Endothelial cell of hepatic sinusoid (primary cell): ENCODE measurements around the gene CNTN5.

Experiments
- in situ Hi-C: cut with HindIII; loops from 2 replicates; pipeline ENCODE4 v1.10.0; 2017; ENCODE audit warnings: low sequenced_read_pairs

The CNTN5 gene

GRCh38 chr11:99865951-99866350, 845.2 kb downstream of the CNTN5 start:
- in situ Hi-C loops = no loop called here

GRCh38 chr11:99881610-99882009, 860.9 kb downstream of the CNTN5 start:
- in situ Hi-C loops = no loop called here

- in situ Hi-C loops = no loop called here
Measured at GRCh38 chr11:99884750-99885149, 864.0 kb downstream of the CNTN5 start.

GRCh38 chr11:99887481-99887880, 866.7 kb downstream of the CNTN5 start:
- in situ Hi-C loops = no loop called here

- in situ Hi-C loops = no loop called here
Measured at GRCh38 chr11:99893811-99894210, 873.1 kb downstream of the CNTN5 start.

- in situ Hi-C loops = no loop called here
Measured at GRCh38 chr11:99901175-99901574, 880.4 kb downstream of the CNTN5 start.

GRCh38 chr11:99911116-99911515, 890.4 kb downstream of the CNTN5 start:
- in situ Hi-C loops = no loop called here

GRCh38 chr11:99916078-99916477, 895.3 kb downstream of the CNTN5 start:
- in situ Hi-C loops = no loop called here

GRCh38 chr11:99918761-99919160, 898.0 kb downstream of the CNTN5 start:
- in situ Hi-C loops = no loop called here

- in situ Hi-C loops = loop anchor here (5.0 kb wide), 1 partner anchor 36 kb away; no protein-coding TSS in a partner anchor
Measured at GRCh38 chr11:99920956-99921355, 900.2 kb downstream of the CNTN5 start.

- in situ Hi-C loops = no loop called here
Measured at GRCh38 chr11:99925968-99926367, 905.2 kb downstream of the CNTN5 start.

- in situ Hi-C loops = no loop called here
Measured at GRCh38 chr11:99932684-99933083, 911.9 kb downstream of the CNTN5 start.

- in situ Hi-C loops = no loop called here
Measured at GRCh38 chr11:99934008-99934407, 913.3 kb downstream of the CNTN5 start.

- in situ Hi-C loops = no loop called here
Measured at GRCh38 chr11:99937330-99937729, 916.6 kb downstream of the CNTN5 start.

- in situ Hi-C loops = no loop called here
Measured at GRCh38 chr11:99952816-99953215, 932.1 kb downstream of the CNTN5 start.

GRCh38 chr11:99960536-99960935, 939.8 kb downstream of the CNTN5 start:
- in situ Hi-C loops = no loop called here

- in situ Hi-C loops = no loop called here
Measured at GRCh38 chr11:99968336-99968735, 947.6 kb downstream of the CNTN5 start.

- in situ Hi-C loops = no loop called here
Measured at GRCh38 chr11:99973993-99974392, 953.2 kb downstream of the CNTN5 start.

GRCh38 chr11:99979042-99979441, 958.3 kb downstream of the CNTN5 start:
- in situ Hi-C loops = no loop called here

- in situ Hi-C loops = no loop called here
Measured at GRCh38 chr11:99987821-99988470, 967.2 kb downstream of the CNTN5 start.

- in situ Hi-C loops = no loop called here
Measured at GRCh38 chr11:99988471-99988837, 967.7 kb downstream of the CNTN5 start.

GRCh38 chr11:100003985-100004384, 983.2 kb downstream of the CNTN5 start:
- in situ Hi-C loops = no loop called here

- in situ Hi-C loops = no loop called here
Measured at GRCh38 chr11:100004541-100004940, 983.8 kb downstream of the CNTN5 start.
